Measurements from ENCODE around the gene ASTN2.

ASTN2 gene

GRCh38 chr9:116566677-116567488 is 848.0 kb downstream of the ASTN2 start:
- Mint-ChIP-seq H3K4me1 (ENCODE audit: low read depth) (no peaks in the 10 kb centered on the region), H3K4me3 (no peak overlapping the region), H3K9me3 (no peaks in the 10 kb centered on the region), H3K27ac (no peak overlapping the region), H3K27me3 (ENCODE audit: low read depth) (no peaks in the 10 kb centered on the region), H3K36me3 (ENCODE audit: low read depth) (no peaks in the 10 kb centered on the region)

- H3K27ac Mint-ChIP-seq: no peak overlapping the region
- H3K36me3 Mint-ChIP-seq (ENCODE audit: low read depth): no peaks in the 10 kb centered on the region
- H3K4me1 Mint-ChIP-seq (ENCODE audit: low read depth): no peaks in the 10 kb centered on the region
- H3K27me3 Mint-ChIP-seq (ENCODE audit: low read depth): no peaks in the 10 kb centered on the region
- no peak overlapping the region for H3K4me3 Mint-ChIP-seq
- no peaks in the 10 kb centered on the region for H3K9me3 Mint-ChIP-seq
Measured at GRCh38 chr9:116565986-116566385, 848.9 kb downstream of the ASTN2 start.

- H3K27ac Mint-ChIP-seq: no peak overlapping the region
- no peaks in the 10 kb centered on the region for H3K36me3 Mint-ChIP-seq (ENCODE audit: low read depth)
- no peaks in the 10 kb centered on the region for H3K27me3 Mint-ChIP-seq (ENCODE audit: low read depth)
Measured at GRCh38 chr9:116564266-116564793, 850.5 kb downstream of the ASTN2 start.

DNA sequence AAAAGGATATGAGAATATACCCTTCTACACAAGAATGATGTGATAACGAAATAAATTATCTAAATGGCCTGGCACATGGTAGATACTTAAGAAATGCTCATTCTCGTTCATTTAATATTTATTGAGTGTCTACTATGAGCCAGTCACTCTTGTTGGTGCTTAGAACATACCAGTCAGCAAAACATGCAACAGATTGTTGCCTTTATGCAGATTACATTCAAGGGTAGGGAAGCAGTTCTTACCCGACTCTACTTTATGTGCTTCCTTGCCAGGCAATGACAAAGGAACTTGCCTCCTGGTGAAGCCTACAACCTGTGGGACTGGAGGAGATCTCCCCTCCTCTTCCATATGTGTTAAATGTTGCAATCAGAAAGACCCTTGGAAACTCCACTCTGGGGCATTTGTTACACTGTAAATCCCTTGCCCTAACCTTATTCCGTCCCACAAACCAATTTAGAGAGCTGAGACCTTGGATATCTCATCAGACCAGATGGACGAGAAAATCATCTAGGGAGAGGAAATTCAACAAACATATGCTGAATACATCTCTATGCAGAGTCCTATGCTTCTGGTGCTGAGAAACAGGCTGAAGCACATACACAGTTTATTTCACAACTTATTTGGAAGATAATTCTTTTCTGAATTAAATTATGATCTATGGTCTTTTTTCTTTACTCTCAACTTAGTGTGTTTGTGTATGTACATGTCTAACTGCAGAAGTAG is 855.9 kb downstream of the ASTN2 start:
- Mint-ChIP-seq H3K27me3 (ENCODE audit: low read depth) (no peaks in the 10 kb centered on the region), H3K36me3 (ENCODE audit: low read depth) (no peaks in the 10 kb centered on the region), H3K9me3 (no peaks in the 10 kb centered on the region), H3K4me3 (no peak overlapping the region), H3K4me1 (ENCODE audit: low read depth) (no peaks in the 10 kb centered on the region), H3K27ac (no peak overlapping the region)

More at GRCh38 chr9:116564266-116564793, 850.5 kb downstream of the ASTN2 start:
- Mint-ChIP-seq H3K4me1 (ENCODE audit: low read depth) (no peaks in the 10 kb centered on the region), H3K9me3 (no peaks in the 10 kb centered on the region), H3K4me3 (no peak overlapping the region)

GRCh38 chr9:116558035-116558434 is 856.8 kb downstream of the ASTN2 start:
- no peaks in the 10 kb centered on the region for H3K36me3 Mint-ChIP-seq (ENCODE audit: low read depth)
- H3K27me3 Mint-ChIP-seq (ENCODE audit: low read depth): no peaks in the 10 kb centered on the region
- no peaks in the 10 kb centered on the region for H3K9me3 Mint-ChIP-seq
- no peaks in the 10 kb centered on the region for H3K4me1 Mint-ChIP-seq (ENCODE audit: low read depth)
- no peak overlapping the region for H3K27ac Mint-ChIP-seq
- H3K4me3 Mint-ChIP-seq: no peak overlapping the region

DNA sequence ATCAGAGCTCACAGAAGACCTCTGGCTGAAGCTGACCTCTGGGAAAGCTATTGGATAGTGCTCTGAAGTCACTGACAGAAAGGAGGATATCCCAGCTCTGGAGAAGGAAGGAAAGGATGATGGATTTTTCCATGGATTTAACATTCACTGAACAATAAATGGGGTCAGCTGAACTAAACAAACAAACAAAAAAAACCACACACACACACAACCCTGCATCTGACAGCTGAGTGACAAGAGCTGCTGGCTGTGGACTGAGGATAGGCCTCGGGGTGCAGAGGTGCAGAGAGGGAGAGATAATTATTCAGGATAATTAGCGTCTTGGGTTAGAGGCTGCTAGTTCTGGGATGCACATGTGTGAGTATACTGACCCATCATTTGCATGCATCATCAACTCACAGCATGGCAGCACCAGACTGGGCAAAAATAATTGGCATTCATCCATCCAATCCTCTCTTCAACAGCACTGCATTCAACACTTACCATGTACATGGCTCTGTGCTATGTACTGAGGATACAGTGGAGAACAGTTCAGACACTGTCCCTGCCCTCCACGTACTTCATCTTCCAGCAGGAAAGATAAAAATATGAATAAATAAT is 859.2 kb downstream of the ASTN2 start:
- no peaks in the 10 kb centered on the region for H3K4me1 Mint-ChIP-seq (ENCODE audit: low read depth)
- H3K9me3 Mint-ChIP-seq: no peaks in the 10 kb centered on the region
- H3K4me3 Mint-ChIP-seq: no peak overlapping the region
- no peak overlapping the region for H3K27ac Mint-ChIP-seq
- H3K36me3 Mint-ChIP-seq (ENCODE audit: low read depth): no peaks in the 10 kb centered on the region
- no peaks in the 10 kb centered on the region for H3K27me3 Mint-ChIP-seq (ENCODE audit: low read depth)

DNA sequence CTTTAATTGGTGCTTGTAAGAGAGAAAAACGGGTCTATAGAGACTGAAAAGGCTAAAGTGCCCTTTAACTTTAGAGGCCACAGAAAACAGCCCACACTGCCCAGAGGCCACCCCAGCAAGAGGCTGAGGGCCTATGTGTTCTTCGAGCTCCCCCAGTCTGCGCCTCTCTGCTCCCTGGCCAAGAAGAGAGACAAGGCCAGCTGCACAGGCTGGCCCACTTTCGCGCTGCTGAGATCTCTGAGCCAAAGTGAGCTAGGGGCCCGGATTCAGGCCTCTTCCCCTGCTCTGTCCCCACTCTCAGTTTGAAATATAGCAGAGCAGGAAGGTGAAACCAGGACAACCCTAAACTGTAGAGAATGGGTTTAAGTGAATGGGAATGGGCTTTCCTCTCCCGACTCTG is 859.7 kb downstream of the ASTN2 start:
- Mint-ChIP-seq H3K4me1 (ENCODE audit: low read depth) (no peaks in the 10 kb centered on the region), H3K36me3 (ENCODE audit: low read depth) (no peaks in the 10 kb centered on the region), H3K4me3 (no peak overlapping the region), H3K27me3 (ENCODE audit: low read depth) (no peaks in the 10 kb centered on the region), H3K27ac (no peak overlapping the region), H3K9me3 (no peaks in the 10 kb centered on the region)

GRCh38 chr9:116550696-116551436 is 864.0 kb downstream of the ASTN2 start:
- Mint-ChIP-seq H3K9me3 (no peaks in the 10 kb centered on the region), H3K36me3 (ENCODE audit: low read depth) (no peaks in the 10 kb centered on the region), H3K4me3 (no peak overlapping the region), H3K27me3 (ENCODE audit: low read depth) (no peaks in the 10 kb centered on the region), H3K27ac (no peak overlapping the region), H3K4me1 (ENCODE audit: low read depth) (no peaks in the 10 kb centered on the region)

GRCh38 chr9:116549786-116550660 is 864.8 kb downstream of the ASTN2 start:
- no peak overlapping the region for H3K4me3 Mint-ChIP-seq

DNA sequence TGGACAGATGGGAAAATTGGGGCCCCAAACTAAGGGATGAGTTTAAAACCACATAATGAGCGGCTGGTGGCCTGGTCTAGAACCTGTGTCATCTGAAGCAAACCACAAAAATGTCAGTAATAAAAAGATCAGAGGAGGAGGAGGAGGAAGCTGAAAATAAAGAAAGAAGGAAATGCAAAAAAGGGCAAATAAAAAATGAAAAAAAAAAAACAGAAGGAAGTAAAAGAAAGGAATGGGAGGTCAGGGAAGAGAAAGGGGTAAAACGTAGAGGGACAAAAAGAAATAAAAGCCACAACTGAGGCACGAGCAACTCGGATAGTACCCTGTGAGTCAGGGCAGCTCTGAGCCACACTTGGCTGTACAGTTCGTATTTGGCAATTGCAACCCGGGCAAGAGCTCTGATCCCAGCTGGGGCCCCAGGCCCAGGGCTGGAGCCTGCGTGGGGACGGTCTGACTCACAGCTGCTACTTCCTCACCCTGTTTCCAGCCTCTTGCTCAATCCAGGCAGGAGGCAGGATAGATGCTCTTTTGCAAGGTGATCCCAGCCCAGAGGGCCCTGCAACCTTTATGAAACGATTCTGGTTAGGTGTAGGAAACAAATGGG is 865.7 kb downstream of the ASTN2 start:
- Mint-ChIP-seq H3K27me3 (ENCODE audit: low read depth) (no peaks in the 10 kb centered on the region), H3K9me3 (no peaks in the 10 kb centered on the region), H3K36me3 (ENCODE audit: low read depth) (no peaks in the 10 kb centered on the region), H3K27ac (no peak overlapping the region), H3K4me3 (no peak overlapping the region), H3K4me1 (ENCODE audit: low read depth) (no peaks in the 10 kb centered on the region)

More at GRCh38 chr9:116549786-116550660, 864.8 kb downstream of the ASTN2 start:
- Mint-ChIP-seq H3K9me3 (no peaks in the 10 kb centered on the region), H3K36me3 (ENCODE audit: low read depth) (no peaks in the 10 kb centered on the region), H3K4me1 (ENCODE audit: low read depth) (no peaks in the 10 kb centered on the region), H3K27ac (no peak overlapping the region), H3K27me3 (ENCODE audit: low read depth) (no peaks in the 10 kb centered on the region)

DNA sequence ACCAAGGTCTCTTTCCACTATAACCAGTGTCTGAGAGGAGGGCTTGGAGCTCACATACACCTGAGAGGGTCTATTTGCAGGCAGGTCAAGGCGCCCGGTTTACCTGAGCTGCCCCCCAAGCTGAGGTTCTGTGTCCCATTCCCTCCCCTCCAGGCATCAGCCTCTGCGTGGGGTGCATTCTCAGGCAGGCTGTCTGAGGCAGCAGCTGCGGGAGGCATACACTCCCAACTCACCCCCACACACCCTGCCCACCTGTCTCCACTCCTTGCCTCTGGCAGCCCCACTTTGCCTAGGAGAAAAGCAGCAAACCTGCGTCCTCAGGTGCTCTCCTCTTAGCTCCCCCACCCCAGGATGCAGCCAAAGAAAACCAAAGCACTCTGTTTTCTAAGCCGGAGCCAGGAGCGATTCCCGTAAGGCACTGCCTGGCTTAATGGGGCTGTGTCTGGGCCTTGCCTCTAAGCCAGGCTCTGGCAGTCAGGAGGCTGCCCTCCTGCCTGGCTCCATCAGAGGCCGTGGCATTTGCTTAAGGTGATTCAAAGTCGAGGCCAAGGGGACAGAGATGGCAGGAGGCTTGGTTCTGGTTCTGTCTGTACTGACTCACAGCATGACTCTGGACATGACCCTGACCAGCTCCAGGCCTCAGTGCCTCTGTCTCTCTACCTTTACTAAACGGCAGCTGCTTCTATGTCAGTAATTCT is 867.0 kb downstream of the ASTN2 start:
- Mint-ChIP-seq H3K27me3 (ENCODE audit: low read depth) (no peaks in the 10 kb centered on the region), H3K36me3 (ENCODE audit: low read depth) (no peaks in the 10 kb centered on the region), H3K27ac (no peak overlapping the region), H3K4me3 (no peak overlapping the region), H3K9me3 (no peaks in the 10 kb centered on the region), H3K4me1 (ENCODE audit: low read depth) (no peaks in the 10 kb centered on the region)

DNA sequence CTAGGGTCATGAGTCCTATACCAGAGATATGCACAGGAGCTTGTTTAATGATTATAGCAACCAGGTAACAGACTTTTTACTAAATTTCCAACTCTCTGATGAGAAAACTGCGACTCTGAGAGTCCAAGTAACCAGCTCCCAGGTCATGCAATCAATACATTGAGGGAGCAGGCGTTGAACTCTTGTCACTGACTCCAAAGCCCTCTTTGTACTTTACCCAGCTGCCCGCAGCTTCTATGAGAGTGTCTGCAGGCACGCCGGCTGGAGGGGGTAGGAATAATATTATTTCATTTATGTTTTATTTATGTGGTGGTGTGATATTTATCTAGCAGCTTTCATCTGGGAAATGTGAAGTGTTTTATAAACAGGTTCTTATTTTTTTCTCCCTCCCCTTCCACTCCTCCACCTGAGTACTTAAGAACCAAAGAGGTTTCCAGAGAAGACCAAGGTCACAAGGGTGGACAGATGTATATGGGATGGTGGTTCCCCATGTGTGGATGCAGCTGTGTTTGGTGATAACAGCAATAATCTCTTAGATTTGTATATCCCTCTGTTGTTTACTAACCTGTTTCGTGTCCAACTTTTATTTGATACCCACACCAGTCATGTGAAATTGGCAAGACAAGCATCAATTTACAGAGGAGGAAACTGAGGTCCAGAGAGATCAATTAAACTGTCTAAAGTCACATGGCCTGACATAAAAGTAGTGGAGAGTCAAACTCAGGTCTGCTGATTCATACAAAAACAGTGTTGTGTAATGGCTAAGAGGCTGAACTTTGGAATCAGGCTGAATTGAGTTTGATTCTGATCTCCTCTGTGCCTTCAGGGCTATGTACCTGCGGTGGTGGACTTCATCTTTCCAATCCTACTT is 867.9 kb downstream of the ASTN2 start:
- Mint-ChIP-seq H3K36me3 (ENCODE audit: low read depth) (no peaks in the 10 kb centered on the region), H3K9me3 (no peaks in the 10 kb centered on the region)

More for the DNA sequence above, 867.9 kb downstream of the ASTN2 start:
- Mint-ChIP-seq H3K4me3 (no peak overlapping the region), H3K27ac (no peak overlapping the region), H3K4me1 (ENCODE audit: low read depth) (no peaks in the 10 kb centered on the region), H3K27me3 (ENCODE audit: low read depth) (no peaks in the 10 kb centered on the region)

All from T-helper 1 cell treated with Interleukin-12 subunit alpha and Interleukin-12 subunit beta and Interleukin-4 antibody, amounts not matched to agents 30 μg/mL and 1 μg/mL, for 36 hours (primary cell).